A673 (cell line): ENCODE measurements around the gene PACSIN2. TPM values are rescaled to one million over a fixed set of nuclear protein-coding genes. Genes with fewer than 3 reads are reported as not detected.

ENCODE experiments used
- BruUV-seq: library from RNA; stranded (reverse); fragments of 400-500 nt; replicated peaks from 2 replicates; lab custom pipeline; 2021; lab: Mats Ljungman, UMichigan
- CTCF ChIA-PET: fragments of 300-600 bp; sonication (Branson Sonifier 250); formaldehyde crosslinking; loops from one replicate; lab custom pipeline; 2022; ENCODE audit warnings: antibody characterized with exemption; lab: Charles Lee
- POLR2A ChIA-PET: fragments of 300-600 bp; sonication (Branson Sonifier 250); formaldehyde crosslinking; loops from one replicate; lab custom pipeline; 2022; ENCODE audit warnings: antibody characterized with exemption; ENCODE audit not compliant: low non-redundant PET; lab: Charles Lee
- DNase-seq: peaks from one replicate; pipeline ENCODE4 v3.0.0-alpha.2; 2015; ENCODE audit warnings: low spot score
- H3K27ac ChIP-seq: fragments of 200-600 bp; sonication (generic); 2 replicates; pipeline ENCODE4 v1.5.1; 2016; ENCODE audit warnings: mixed run types, low read depth, mild to moderate bottlenecking, mixed read lengths, antibody characterized with exemption, low read length; ENCODE audit not compliant: poor library complexity, severe bottlenecking
- H3K27me3 ChIP-seq: fragments of 200-600 bp; sonication (generic); replicated peaks from 2 replicates; pipeline ENCODE4 v1.6.1; 2017; ENCODE audit warnings: mixed run types, low read depth, mild to moderate bottlenecking, mixed read lengths, antibody characterized with exemption, low read length; ENCODE audit not compliant: insufficient read depth, poor library complexity
- H3K36me3 ChIP-seq: fragments of 200-600 bp; sonication (generic); 2 replicates; pipeline ENCODE4 v1.6.1; 2016; ENCODE audit warnings: mixed run types, mild to moderate bottlenecking, mixed read lengths, antibody characterized with exemption, low read length; ENCODE audit not compliant: insufficient read depth, poor library complexity, severe bottlenecking
- H3K4me1 ChIP-seq: fragments of 200-600 bp; sonication (generic); 2 replicates; pipeline ENCODE4 v1.6.1; 2017; ENCODE audit warnings: mixed run types, mild to moderate bottlenecking, mixed read lengths, antibody characterized with exemption, low read length; ENCODE audit not compliant: insufficient read depth, poor library complexity, severe bottlenecking
- H3K4me3 ChIP-seq: fragments of 200-600 bp; sonication (generic); 2 replicates; pipeline ENCODE4 v1.5.1; 2016; ENCODE audit warnings: low read depth, mixed run types, mild to moderate bottlenecking, mixed read lengths, low read length; ENCODE audit not compliant: poor library complexity, severe bottlenecking
- H3K9me3 ChIP-seq: fragments of 200-600 bp; sonication (generic); 2 replicates; pipeline ENCODE4 v1.6.1; 2016; ENCODE audit warnings: mixed run types, low read depth, mild to moderate bottlenecking, mixed read lengths, antibody characterized with exemption, low read length; ENCODE audit not compliant: poor library complexity, severe bottlenecking
- CTCF ChIP-seq: fragments of 300-800, 200-600 bp; sonication (generic); conservative IDR thresholded peaks from 2 replicates; pipeline ENCODE4 v1.5.1; 2017; ENCODE audit warnings: low read depth, mild to moderate bottlenecking, antibody characterized with exemption, low read length, moderate library complexity, mixed read lengths
- EZH2 ChIP-seq: fragments of 200-600 bp; sonication (generic); IDR thresholded peaks from 2 replicates; pipeline ENCODE4 v1.6.1; 2017; ENCODE audit warnings: borderline replicate concordance, low read depth, mild to moderate bottlenecking, mixed read lengths, antibody characterized with exemption, low read length; ENCODE audit not compliant: poor library complexity, severe bottlenecking
- intact Hi-C: fragments of 100-400 bp; cut with micrococcal nuclease; formaldehyde crosslinking; loops from one replicate; pipeline ENCODE4 v1.10.0; 2022; ENCODE audit not compliant: unreplicated experiment
- total RNA-seq: library from RNA; stranded (reverse); gene quantifications from 2 replicates; pipeline ENCODE4 v1.2.3, GENCODE V29; 2021

The PACSIN2 gene
- total RNA-seq, 1 experiment from 2014 or later, result 51.8 TPM

GRCh38 chr22:42821386-42821785 lies 193.6 kb downstream of the PACSIN2 start:
- no peaks in the 10 kb centered on the region for H3K4me1 ChIP-seq
- ChIA-PET CTCF (interaction anchor here (0.6 kb wide), 1 partner anchor 35 kb away, joined by 3 read pairs; no protein-coding TSS in a partner anchor), POLR2A (no interaction called here)
- no peaks in the 10 kb centered on the region for H3K27me3 ChIP-seq
- peaks cover 4% of the 10 kb centered on the region for H3K9me3 ChIP-seq
- BruUV-seq, result no TSS peak
- peaks cover 22% of the 10 kb centered on the region for H3K36me3 ChIP-seq
- DNase-seq, result no peak
- H3K4me3 ChIP-seq, result no peak overlapping the region
- H3K27ac ChIP-seq, result no peak overlapping the region
- no peak for TF ChIP-seq CTCF
- intact Hi-C loops, result loop anchor here (5.0 kb wide), 1 partner anchor 159 kb away; no protein-coding TSS in a partner anchor

- BruUV-seq, result no TSS peak
- Histone ChIP-seq H3K4me1 (no peaks in the 10 kb centered on the region), H3K9me3 (peaks cover 4% of the 10 kb centered on the region), H3K27me3 (no peaks in the 10 kb centered on the region), H3K36me3 (peaks cover 16% of the 10 kb centered on the region), H3K27ac (no peak overlapping the region), H3K4me3 (no peak overlapping the region)
- intact Hi-C loops, result loop anchor here (5.0 kb wide), 1 partner anchor 158 kb away; no protein-coding TSS in a partner anchor
- DNase-seq, result peak; percentile 43
- ChIA-PET CTCF (interaction anchor here (0.6 kb wide), 2 partner anchors 24 to 170 kb away, joined by 4 to 5 read pairs; no protein-coding TSS in a partner anchor), POLR2A (no interaction called here)
- TF ChIP-seq CTCF, result peak; percentile 62
- TF ChIP-seq EZH2, result no peak
These were observed 194.7 kb downstream of the PACSIN2 start for GRCh38 chr22:42820045-42820763.

Other genes with a start within 250 kb of the PACSIN2 start
- 30.0 and 34.3 TPM in 2 replicates for gene ARFGAP3, start 157.9 kb downstream of the PACSIN2 start, total RNA-seq
- gene TTLL1, start 74.2 kb upstream of the PACSIN2 start, total RNA-seq, result 6.4 and 6.8 TPM in 2 replicates
- gene BIK, start 95.6 kb upstream of the PACSIN2 start, total RNA-seq, result 1.8 and 2.0 TPM in 2 replicates
- 31.6 and 32.2 TPM in 2 replicates for gene MCAT, start 128.2 kb upstream of the PACSIN2 start, total RNA-seq
- 105 and 127 TPM in 2 replicates for gene TSPO, start 136.4 kb upstream of the PACSIN2 start, total RNA-seq
- gene TTLL12, start 172.0 kb upstream of the PACSIN2 start, total RNA-seq, result 117 and 138 TPM in 2 replicates